ENCODE results near the gene KCNG4. TPM values are rescaled to one million over a fixed set of nuclear protein-coding genes. Genes with fewer than 3 reads are reported as not detected.

KCNG4 gene
- total RNA-seq, 1 experiment from 2014 or later: not detected

DNA sequence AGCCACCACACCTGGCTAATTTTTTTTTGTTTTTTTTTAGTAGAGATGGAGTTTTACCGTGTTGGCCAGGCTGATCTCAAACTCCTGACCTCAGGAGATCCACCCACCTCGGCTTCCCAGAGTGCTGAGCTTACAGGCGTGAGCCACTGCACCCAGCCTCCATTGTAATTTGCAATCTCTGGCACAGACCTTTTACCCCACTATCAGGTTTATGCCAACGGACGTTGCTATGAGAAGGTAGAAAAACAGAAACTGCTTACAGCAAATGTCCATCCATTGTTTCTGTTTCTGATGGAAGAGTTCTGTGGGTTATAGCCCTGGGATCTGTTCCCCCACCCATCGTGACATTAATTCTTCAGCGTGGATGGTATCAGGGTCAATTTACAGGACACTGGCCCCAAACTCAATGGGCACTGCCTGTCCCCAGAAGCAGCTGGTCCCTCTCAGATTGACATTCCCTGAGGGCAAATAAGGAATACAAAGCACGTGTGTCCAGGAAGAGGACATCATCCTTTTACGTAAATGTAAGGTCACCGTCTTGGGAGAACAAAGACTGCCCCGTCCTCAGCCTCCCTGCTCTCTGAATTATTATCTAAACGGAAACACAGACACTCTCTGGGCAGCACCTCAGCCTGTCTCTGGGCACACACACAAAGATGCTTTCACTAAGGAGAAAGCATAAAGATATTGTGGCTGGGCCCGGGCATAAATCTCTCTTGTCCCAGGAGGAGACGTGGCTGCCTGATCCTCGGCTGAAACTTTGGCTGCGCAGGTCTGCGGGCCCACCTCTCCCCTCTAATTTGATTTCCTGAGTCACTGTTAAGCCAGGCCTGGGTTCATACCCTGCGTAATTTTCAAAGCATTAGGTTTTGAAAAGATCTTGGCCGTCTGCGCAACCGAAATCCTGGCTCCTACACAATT lies 5.2 kb downstream of the KCNG4 start:
- CTCF ChIA-PET: no interaction called here
- no TSS peak for BruUV-seq (replicated peaks)

GRCh38 chr16:84233748-84234147 lies 6.1 kb downstream of the KCNG4 start:
- BruUV-seq (replicated peaks): no TSS peak

More for the DNA sequence above, 5.2 kb downstream of the KCNG4 start:
- DNase-seq (ENCODE audit: low read depth, low spot score): no peak
- Histone ChIP-seq H3K27me3 (ENCODE audit: control insufficient read depth, insufficient read depth, low read length) (no peaks in the 10 kb centered on the region), H3K27ac (ENCODE audit: low read length) (no peak overlapping the region; the same call in 1 of the 2 replicates), H3K4me1 (ENCODE audit: control insufficient read depth, insufficient read depth, low read length) (peaks cover 3% of the 10 kb centered on the region), H3K36me3 (ENCODE audit: control insufficient read depth, insufficient read depth, low read length) (no peaks in the 10 kb centered on the region), H3K9me3 (ENCODE audit: control insufficient read depth, insufficient read depth, low read depth, low read length) (no peaks in the 10 kb centered on the region), H3K4me3 (ENCODE audit: low read depth in 2 of 2, low read length in 2 of 2) (no peak overlapping the region)
- ATAC-seq: no peak
- no peak for TF ChIP-seq POLR2AphosphoS5 (IDR thresholded peaks at IDR 0.05; ENCODE audit: low read depth, low read length)
- intact Hi-C loops (cut with micrococcal nuclease; ENCODE audit: unreplicated experiment) (no loop called here), in situ Hi-C loops (cut with HindIII; ENCODE audit: low pct_unique_long_range_greater_than_20kb, low sequenced_read_pairs) (no loop called here)
- POLR2A ChIA-PET: no interaction called here

DNA sequence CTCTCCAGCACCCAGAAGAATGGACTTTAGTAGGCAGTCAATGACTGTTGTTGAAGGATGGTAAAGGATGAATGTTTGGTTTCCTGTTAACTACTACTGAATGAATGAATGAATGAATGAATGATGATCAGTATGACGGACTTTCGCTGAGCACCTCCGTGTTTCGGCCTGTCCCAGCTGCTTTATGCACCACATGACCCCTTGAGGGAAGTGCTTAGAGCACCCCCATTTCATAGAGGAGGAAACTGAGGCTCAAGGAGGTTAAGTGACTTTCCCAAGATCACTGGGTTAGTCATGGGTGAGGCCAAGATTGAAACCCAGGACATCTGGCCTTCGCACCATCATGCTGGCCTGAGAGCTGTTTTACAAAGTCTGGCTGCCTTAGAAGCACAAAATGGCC lies 6.8 kb downstream of the KCNG4 start:
- intact Hi-C loops (cut with micrococcal nuclease; ENCODE audit: unreplicated experiment) (no loop called here), in situ Hi-C loops (cut with HindIII; ENCODE audit: low pct_unique_long_range_greater_than_20kb, low sequenced_read_pairs) (no loop called here)
- no peaks in the 10 kb centered on the region for H3K9me3 ChIP-seq (ENCODE audit: control insufficient read depth, insufficient read depth, low read depth, low read length)
- no peaks in the 10 kb centered on the region for H3K36me3 ChIP-seq (ENCODE audit: control insufficient read depth, insufficient read depth, low read length)
- DNase-seq (ENCODE audit: low read depth, low spot score): no peak
- TF ChIP-seq POLR2AphosphoS5 (IDR thresholded peaks at IDR 0.05; ENCODE audit: low read depth, low read length) (no peak), REST (IDR thresholded peaks at IDR 0.05; ENCODE audit: insufficient read depth in 1 of 2, low read depth in 2 of 2, low read length in 1 of 2) (no peak), TCF7L2 (IDR thresholded peaks at IDR 0.05; ENCODE audit: low read depth, low read length) (no peak), CTCF (IDR thresholded peaks at IDR 0.05) (no peak), SIN3A (IDR thresholded peaks at IDR 0.05; ENCODE audit: borderline replicate concordance, insufficient read depth, low read depth, low read length) (no peak)
- H3K4me3 ChIP-seq (ENCODE audit: low read depth in 2 of 2, low read length in 2 of 2): no peak overlapping the region
- no peaks in the 10 kb centered on the region for H3K27me3 ChIP-seq (ENCODE audit: control insufficient read depth, insufficient read depth, low read length)
- no peak for ATAC-seq
- BruUV-seq (replicated peaks): no TSS peak
- no peak overlapping the region for H3K27ac ChIP-seq (ENCODE audit: low read length)
- ChIA-PET CTCF (no interaction called here), POLR2A (no interaction called here)
- peaks cover 15% of the 10 kb centered on the region for H3K4me1 ChIP-seq (ENCODE audit: control insufficient read depth, insufficient read depth, low read length)

More at GRCh38 chr16:84233748-84234147, 6.1 kb downstream of the KCNG4 start:
- no peak for DNase-seq (ENCODE audit: low read depth, low spot score)
- no peak for TF ChIP-seq TCF7L2 (IDR thresholded peaks at IDR 0.05; ENCODE audit: low read depth, low read length)
- no peaks in the 10 kb centered on the region for H3K27me3 ChIP-seq (ENCODE audit: control insufficient read depth, insufficient read depth, low read length)
- ATAC-seq: no peak
- H3K27ac ChIP-seq (ENCODE audit: low read length): no peak overlapping the region
- in situ Hi-C loops (cut with HindIII; ENCODE audit: low pct_unique_long_range_greater_than_20kb, low sequenced_read_pairs): no loop called here
- CTCF ChIA-PET: no interaction called here
- H3K4me3 ChIP-seq (ENCODE audit: low read depth in 2 of 2, low read length in 2 of 2): no peak overlapping the region
- peaks cover 11% of the 10 kb centered on the region for H3K4me1 ChIP-seq (ENCODE audit: control insufficient read depth, insufficient read depth, low read length)
- intact Hi-C loops (cut with micrococcal nuclease; ENCODE audit: unreplicated experiment): no loop called here
- POLR2A ChIA-PET: no interaction called here
- no peaks in the 10 kb centered on the region for H3K36me3 ChIP-seq (ENCODE audit: control insufficient read depth, insufficient read depth, low read length)
- no peaks in the 10 kb centered on the region for H3K9me3 ChIP-seq (ENCODE audit: control insufficient read depth, insufficient read depth, low read depth, low read length)
